Measurements from ENCODE around the gene BIRC7.
A peak's percentile ranks its signal among the peaks of the same experiment; 100 is the strongest.

The BIRC7 gene

GRCh38 chr20:63273635-63274380 lies 38.1 kb downstream of the BIRC7 start:
- peak overlapping the region; percentile 86 for H3K27ac ChIP-seq
- TF ChIP-seq, protein P1, sequence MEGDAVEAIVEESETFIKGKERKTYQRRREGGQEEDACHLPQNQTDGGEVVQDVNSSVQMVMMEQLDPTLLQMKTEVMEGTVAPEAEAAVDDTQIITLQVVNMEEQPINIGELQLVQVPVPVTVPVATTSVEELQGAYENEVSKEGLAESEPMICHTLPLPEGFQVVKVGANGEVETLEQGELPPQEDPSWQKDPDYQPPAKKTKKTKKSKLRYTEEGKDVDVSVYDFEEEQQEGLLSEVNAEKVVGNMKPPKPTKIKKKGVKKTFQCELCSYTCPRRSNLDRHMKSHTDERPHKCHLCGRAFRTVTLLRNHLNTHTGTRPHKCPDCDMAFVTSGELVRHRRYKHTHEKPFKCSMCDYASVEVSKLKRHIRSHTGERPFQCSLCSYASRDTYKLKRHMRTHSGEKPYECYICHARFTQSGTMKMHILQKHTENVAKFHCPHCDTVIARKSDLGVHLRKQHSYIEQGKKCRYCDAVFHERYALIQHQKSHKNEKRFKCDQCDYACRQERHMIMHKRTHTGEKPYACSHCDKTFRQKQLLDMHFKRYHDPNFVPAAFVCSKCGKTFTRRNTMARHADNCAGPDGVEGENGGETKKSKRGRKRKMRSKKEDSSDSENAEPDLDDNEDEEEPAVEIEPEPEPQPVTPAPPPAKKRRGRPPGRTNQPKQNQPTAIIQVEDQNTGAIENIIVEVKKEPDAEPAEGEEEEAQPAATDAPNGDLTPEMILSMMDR (conservative IDR thresholded peaks at IDR 0.05): no peak
- no peak for TF ChIP-seq ZFX (IDR thresholded peaks at IDR 0.05)

DNA sequence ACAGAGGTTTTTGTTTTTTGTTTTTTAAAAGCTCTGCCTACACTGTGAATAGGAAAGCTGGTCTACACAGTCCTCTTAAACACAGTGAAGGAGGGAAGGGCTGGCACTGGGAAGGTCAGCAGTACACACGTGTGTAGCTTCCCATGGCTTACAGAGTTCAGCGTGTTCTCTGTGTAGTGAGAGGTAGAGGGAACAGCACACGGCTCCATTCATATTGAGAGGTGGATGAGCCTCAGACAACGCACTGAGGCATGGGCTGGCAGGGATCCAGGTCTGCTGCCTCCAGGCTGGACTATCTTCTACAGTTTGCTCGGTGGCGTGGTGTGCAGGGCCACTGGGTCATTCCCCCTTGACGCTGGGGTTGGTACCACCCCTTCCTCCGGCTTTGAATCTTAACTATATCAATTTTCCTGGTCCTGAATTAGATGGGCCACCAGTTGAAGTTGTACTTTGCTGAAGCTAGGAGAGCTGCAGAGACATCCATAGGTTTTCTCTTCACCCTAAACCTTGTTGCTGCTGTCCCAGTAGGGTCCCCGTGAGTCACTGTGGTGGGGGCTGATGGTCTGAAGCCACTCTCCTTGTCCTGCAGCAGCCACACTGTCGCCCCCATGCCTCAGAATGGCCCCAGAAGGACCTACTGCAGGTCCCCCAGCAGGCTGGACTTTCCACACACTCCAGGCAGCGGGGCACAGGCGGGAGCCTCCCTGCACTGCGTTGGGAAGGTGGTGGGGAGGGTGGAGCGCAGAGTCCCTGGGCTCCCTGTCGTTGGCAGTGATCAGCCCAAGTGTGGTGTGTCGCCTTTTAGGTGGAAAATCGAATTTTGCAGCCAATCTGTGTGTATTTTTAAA lies 38.9 kb downstream of the BIRC7 start:
- TF ChIP-seq, protein P1 (conservative IDR thresholded peaks at IDR 0.05): no peak
- TF ChIP-seq ZFX (IDR thresholded peaks at IDR 0.05): no peak
- no peak overlapping the region for H3K27ac ChIP-seq

- no peak overlapping the region for H3K27ac ChIP-seq
- TF ChIP-seq, protein P1 (conservative IDR thresholded peaks at IDR 0.05): no peak
- TF ChIP-seq ZFX (IDR thresholded peaks at IDR 0.05): no peak
Observed at GRCh38 chr20:63275825-63276224, 40.1 kb downstream of the BIRC7 start.

DNA sequence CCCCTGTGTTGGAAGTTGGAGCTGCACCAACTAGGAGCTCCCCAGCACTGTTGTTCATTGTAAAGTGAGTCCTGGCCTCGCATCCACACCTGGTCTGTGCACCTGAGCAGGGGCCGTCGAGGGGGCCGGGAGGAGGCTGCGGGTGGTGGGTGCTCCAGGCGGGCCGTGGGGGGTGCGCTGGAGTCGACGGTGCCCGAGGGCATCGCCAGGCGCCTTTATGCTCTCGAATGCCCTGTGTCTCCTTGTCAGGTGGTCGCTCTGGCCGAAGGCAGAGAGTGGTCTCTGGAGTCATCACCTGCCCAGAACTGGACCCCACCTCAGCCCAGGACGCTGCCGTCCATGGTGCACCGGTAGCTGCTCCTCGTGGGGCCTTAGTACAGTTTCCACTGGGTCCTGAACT lies 41.3 kb downstream of the BIRC7 start:
- TF ChIP-seq, protein P1 (conservative IDR thresholded peaks at IDR 0.05): no peak
- no peak for TF ChIP-seq ZFX (IDR thresholded peaks at IDR 0.05)
- no peak overlapping the region for H3K27ac ChIP-seq

DNA sequence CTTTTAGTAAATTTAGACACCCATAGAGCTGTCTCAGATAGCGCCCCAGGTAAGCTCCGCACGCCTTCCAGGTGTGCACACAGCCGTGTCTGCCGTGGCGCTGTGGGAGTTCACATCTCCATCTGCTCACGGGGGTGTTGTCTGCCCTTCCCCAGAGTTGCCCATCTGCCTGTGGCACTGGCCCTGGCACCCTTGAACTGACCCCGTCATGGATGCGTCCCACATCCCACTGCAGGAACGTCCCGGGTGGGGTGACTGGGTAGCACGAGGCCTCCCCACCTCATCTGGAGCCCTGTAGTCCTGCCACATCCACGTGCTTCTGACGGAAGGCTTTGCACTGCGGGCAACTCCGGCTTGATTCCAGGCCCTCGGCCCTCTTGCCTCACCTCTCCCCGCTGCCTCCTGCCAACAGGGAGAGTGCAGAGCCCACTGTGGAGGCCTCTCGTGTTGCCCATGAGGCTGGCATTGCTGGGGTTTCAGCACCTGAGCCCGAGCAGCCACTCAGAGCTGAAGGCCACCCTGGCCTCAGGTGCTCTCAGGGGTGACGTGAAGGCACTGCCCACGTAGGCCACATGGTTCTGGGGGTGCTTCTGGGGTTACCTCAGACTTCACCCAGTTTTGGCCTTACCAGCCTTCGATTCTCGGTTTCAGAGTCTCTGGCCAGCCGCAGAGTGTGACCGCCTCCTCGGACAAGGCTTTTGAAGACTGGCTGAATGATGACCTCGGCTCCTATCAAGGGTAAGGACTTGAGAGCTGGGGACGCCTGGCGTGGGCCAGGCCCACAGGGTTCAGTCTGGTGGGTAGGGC lies 42.0 kb downstream of the BIRC7 start:
- no peak for TF ChIP-seq ZFX (IDR thresholded peaks at IDR 0.05)
- TF ChIP-seq, protein P1 (conservative IDR thresholded peaks at IDR 0.05): no peak

DNA sequence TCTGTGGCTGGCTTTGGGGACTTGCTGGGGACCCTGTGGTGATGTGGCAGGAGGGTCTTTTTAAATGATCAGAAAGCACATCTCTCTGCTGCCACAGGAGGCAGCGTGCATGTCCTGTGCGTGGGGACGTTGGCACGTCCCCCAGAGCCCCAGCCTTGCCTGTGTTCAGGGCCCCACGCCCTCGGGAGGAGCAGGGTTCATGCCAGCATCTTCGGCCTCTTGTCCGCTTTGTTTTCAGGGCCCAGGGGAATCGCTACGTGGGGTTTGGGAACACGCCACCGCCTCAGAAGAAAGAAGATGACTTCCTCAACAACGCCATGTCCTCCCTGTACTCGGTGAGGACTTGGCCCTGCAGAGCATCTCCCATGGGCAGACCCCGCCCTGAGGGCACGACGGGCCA lies 43.0 kb downstream of the BIRC7 start:
- no peak overlapping the region for H3K27ac ChIP-seq
- TF ChIP-seq, protein P1 (conservative IDR thresholded peaks at IDR 0.05): no peak
- TF ChIP-seq ZFX (IDR thresholded peaks at IDR 0.05): no peak

More for the DNA sequence above, 42.0 kb downstream of the BIRC7 start:
- H3K27ac ChIP-seq: no peak overlapping the region
